LNCaP clone FGC (cell line): ENCODE results near the gene SLC23A1.

Experiments used
- DNase-seq: peaks from one replicate; pipeline ENCODE4 v3.0.0-alpha.2; 2011; ENCODE audit warnings: low read depth
- H3K4me3 ChIP-seq: 2 replicates; pipeline ENCODE4 v1.5.1; 2011; ENCODE audit warnings: mild to moderate bottlenecking, low read depth, low read length, control low read depth
- TF ChIP-seq, protein P1 (sequence below): IDR thresholded peaks from 2 replicates; pipeline ENCODE4 v1.5.1; 2012; ENCODE audit warnings: mild to moderate bottlenecking; ENCODE audit not compliant: control insufficient read depth, insufficient read depth; ENCODE audit errors: extremely low read depth

SLC23A1 gene

DNA sequence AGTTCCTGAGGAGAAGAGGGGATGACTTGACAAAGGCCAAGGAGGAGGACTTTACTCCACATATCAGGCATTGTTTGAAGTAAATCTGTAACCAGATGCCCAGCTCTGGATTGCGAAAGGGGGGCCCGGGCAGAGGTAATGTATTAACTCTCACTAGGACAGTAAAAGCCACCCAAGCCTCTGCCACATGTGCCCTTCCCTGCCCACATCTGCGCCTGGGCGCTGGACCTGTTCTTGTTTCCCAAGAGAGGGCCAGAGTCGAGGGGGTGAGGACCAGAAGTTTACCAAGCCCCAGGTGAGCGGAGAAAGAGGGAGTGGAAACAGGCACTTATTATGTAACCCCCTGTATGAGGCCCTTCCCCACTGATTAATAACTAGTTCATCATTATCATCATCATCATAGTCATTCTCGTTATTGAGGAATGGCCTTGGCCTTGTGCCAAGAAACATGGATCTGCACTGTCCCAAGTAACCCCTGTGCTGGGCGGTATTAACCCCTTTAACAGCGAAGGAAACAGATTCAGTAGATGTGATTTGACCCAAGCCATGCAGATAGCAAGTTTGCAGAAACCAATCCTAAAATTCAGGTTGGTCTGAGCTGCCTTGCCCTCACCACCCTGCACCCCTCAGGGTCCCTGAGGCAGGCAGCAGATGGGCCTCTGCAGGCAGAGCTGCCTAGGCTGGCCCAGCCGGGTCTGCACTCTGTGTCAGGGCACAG, at the start of gene SLC23A1:
Gene SLC23A1, minus strand, starts transcription at position 23 of the 718 bp plus-strand sequence. CDS start 44 bp downstream, outside the sequence.
- DNase-seq, result no peak
- 0 out of 2 replicates have a peak within 1 kb of the TSS, but pooled peaks have one; percentile 22 for H3K4me3 ChIP-seq
- TF ChIP-seq, protein P1, sequence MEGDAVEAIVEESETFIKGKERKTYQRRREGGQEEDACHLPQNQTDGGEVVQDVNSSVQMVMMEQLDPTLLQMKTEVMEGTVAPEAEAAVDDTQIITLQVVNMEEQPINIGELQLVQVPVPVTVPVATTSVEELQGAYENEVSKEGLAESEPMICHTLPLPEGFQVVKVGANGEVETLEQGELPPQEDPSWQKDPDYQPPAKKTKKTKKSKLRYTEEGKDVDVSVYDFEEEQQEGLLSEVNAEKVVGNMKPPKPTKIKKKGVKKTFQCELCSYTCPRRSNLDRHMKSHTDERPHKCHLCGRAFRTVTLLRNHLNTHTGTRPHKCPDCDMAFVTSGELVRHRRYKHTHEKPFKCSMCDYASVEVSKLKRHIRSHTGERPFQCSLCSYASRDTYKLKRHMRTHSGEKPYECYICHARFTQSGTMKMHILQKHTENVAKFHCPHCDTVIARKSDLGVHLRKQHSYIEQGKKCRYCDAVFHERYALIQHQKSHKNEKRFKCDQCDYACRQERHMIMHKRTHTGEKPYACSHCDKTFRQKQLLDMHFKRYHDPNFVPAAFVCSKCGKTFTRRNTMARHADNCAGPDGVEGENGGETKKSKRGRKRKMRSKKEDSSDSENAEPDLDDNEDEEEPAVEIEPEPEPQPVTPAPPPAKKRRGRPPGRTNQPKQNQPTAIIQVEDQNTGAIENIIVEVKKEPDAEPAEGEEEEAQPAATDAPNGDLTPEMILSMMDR, result no peak

DNA sequence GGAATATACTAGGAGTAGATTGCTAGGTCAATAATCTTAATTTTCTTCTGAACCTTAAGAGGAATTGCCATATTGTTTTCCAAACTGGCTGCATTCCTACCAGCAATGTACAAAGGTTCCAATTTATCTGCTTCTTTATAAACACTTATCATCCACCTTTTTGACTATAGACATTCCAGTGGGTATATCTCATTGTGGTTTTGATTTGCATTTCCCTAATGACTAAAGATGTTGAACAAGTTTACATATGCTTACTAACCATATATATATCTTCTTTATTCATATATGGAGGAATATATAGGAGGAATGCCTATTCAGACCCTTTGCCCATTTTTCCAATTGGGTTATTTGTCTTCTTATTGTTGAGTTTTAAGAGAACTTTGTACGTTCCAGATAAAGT, 48.6 kb upstream of the SLC23A1 start:
- DNase-seq, result no peak
- TF ChIP-seq, protein P1, result no peak

DNA sequence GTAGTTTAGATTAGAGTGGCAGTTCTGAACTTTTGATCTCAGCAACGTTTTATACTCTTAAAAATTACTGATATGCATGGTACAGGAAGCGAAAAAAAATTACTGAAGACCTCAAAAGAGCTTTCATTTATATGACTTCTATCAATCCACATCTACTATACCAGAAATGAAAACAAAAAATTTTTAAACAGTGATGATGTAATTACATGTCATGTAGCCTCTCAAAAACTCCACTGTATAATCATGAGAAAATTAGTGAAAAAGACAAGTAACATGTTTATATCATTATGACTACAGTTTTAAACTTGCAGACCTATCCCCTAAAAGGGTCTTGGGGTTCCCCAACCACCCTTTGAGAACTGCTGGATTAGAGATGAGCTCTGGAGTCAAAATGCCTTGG, 46.9 kb upstream of the SLC23A1 start:
- TF ChIP-seq, protein P1, result no peak
- DNase-seq, result no peak
- no peak overlapping the region for H3K4me3 ChIP-seq

More for the DNA sequence above, 48.6 kb upstream of the SLC23A1 start:
- no peak overlapping the region for H3K4me3 ChIP-seq

DNA sequence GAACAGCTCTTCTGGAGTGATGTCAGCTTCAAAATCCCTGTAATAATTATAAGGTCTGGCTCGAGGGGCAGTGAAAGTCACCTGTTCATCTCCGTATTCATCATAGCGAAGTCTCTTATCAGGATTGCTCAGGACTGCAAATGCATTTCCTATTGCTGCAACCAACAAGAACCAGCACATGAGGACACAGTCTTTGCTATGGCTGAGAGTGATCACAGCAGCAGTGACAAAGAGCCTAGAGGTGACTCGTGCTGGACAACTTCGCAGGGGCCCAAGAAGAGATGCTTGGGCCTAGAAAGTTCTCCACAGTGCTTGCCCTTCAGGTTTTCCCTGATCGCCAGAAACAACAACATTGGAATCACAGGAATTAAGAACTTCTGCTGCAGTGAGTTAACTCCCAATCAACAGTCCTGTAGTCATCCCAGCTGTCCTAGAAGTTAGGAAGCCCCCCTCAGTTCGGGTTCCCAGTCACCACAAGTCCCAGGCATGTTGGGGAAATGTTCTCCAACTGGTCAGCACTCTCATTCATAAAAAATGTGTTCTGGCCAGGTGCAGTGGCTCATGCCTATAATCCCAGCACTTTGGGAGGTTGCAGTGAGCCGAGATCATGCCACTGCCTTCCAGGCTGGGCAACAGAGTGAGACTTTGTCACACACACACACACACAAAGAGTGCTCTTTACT, 43.2 kb upstream of the SLC23A1 start:
- no peak overlapping the region for H3K4me3 ChIP-seq
- no peak for DNase-seq
- TF ChIP-seq, protein P1, result no peak

DNA sequence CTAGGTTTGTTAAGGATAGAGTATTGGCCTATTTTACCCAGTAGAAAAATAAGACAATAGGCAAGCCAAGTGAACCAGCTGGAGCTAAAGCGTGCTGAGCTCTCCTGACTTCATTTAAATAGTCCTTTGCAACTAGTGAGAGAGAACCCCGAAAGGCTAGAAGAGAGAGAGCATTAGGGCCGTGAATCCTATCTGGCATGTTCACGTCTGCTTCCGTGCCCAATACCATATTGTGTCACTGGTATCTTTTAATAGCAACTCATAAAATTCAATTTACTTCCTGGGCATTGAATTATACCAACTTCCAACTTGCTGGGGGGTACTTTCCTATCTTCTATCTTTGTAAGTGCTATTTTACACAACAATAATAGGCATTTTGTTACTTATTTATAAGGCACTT, 42.4 kb upstream of the SLC23A1 start:
- no peak overlapping the region for H3K4me3 ChIP-seq
- no peak for DNase-seq
- TF ChIP-seq, protein P1, result no peak

DNA sequence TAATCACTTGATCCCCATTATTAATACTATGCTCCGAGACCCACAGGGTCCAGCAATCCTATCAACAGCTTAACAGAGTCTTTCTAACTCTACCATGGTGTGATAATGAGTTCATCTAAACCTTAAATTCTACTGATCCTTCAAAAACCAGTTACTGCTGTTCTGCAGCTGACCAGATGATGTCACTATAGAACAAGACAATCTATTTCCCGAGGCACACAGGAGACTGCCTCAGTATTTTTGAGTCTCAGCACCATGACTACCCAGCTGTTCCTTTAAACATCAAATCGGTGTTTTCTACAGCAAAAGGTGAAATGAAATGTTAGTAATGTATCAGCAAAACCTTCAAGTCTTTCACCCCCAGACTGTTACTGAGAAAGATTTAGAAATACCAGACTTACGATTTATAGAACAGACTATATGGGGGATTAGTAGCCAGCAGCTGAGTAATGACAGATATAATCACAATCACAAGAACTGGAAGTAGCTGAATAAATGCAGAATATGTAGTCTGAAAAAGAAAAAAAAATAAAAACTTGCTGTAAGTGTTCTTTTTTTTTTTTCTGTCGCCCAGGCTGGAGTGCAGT, 39.3 kb upstream of the SLC23A1 start:
- H3K4me3 ChIP-seq, result no peak overlapping the region
- DNase-seq, result no peak

More for the DNA sequence above, 39.3 kb upstream of the SLC23A1 start:
- TF ChIP-seq, protein P1, result peak; percentile 92
